Upper lobe of left lung (tissue), 6 donors: ENCODE results near the gene SNX13. TPM values are rescaled to one million over a fixed set of nuclear protein-coding genes. Genes with fewer than 3 reads are reported as not detected.

Experiments used
- ATAC-seq, 2 donors: fragments of 200-7000 bp; cut with Tn5 transposase; one replicate each; pipeline ENCODE4 v1.9.1; 2022; ENCODE audit warnings: mild to moderate bottlenecking in 2 of 2, moderate library complexity in 2 of 2; ENCODE audit not compliant: low FRiP score in 2 of 2
- DNase-seq, 2 donors: peaks; one replicate each; pipeline ENCODE4 v3.0.0-alpha.2; 2019 to 2020
- H3K27ac ChIP-seq, 4 donors: fragments of 200-600 bp; sonication (generic); one replicate each; pipeline ENCODE4 v1.5.1; 2016 to 2019
- H3K27me3 ChIP-seq, 4 donors: fragments of 200-600 bp; sonication (generic); one replicate each; pipeline ENCODE4 v1.5.1; 2017 to 2019
- H3K36me3 ChIP-seq, 4 donors: fragments of 200-600 bp; sonication (generic); one replicate each; pipeline ENCODE4 v1.5.1; 2016 to 2019
- H3K4me1 ChIP-seq, 4 donors: fragments of 200-600 bp; sonication (generic); one replicate each; pipeline ENCODE4 v1.5.1; 2018 to 2019
- H3K4me3 ChIP-seq, 4 donors: fragments of 200-600 bp; sonication (generic); one replicate each; pipeline ENCODE4 v1.5.1; 2017 to 2019; ENCODE audit warnings: mild to moderate bottlenecking in 2 of 4, moderate library complexity in 1 of 4
- H3K9me3 ChIP-seq, 4 donors: fragments of 200-600 bp; sonication (generic); one replicate each; pipeline ENCODE4 v1.5.1; 2018 to 2019
- EP300 ChIP-seq, 4 donors: sonication (generic); formaldehyde crosslinking; IDR thresholded peaks; one replicate each; pipeline ENCODE4 v1.5.1; 2017; ENCODE audit warnings: antibody characterized with exemption in 4 of 4, control low read depth in 2 of 4
- POLR2A ChIP-seq, 4 donors: fragments of 450-650 bp; IDR thresholded peaks; one replicate each; pipeline ENCODE4 v1.5.1; 2016 to 2017; ENCODE audit warnings: antibody characterized with exemption in 4 of 4, mild to moderate bottlenecking in 2 of 4
- POLR2AphosphoS5 ChIP-seq, 2 donors: sonication (generic); formaldehyde crosslinking; IDR thresholded peaks; one replicate each; pipeline ENCODE4 v1.5.1; 2017; ENCODE audit warnings: antibody characterized with exemption in 2 of 2
- WGBS, 2 donors: methylation state at CpG; one replicate each; pipeline ENCODE4 v1.1.5; 2017 to 2018; 5-methylcytosine and 5-hydroxymethylcytosine counted together
- total RNA-seq, 6 donors: library from RNA; depleted of rRNA in 4 of 6; stranded (reverse); fragments of >200 nt in 4 of 6; gene quantifications; one replicate each; pipeline versions ENCODE4 v1.1.0 to v1.2.1, GENCODE V29; 2016 to 2021
- TF ChIP-seq, protein P1 (sequence below), 6 experiments: fragments of 450-650 bp in 4 of 6; fragments of 200-600 bp in 2 of 6; sonication (generic) in 2 of 6; IDR thresholded peaks; one replicate each; pipeline ENCODE4 v1.5.1; 2016 to 2019; ENCODE audit warnings: antibody characterized with exemption in 6 of 6
- donor health status: DM: no; HTN: no; CAD: no; lungs with moderate emphysema.
- donor health status: DM: no; HTN: yes; CAD: no; lungs with severe emphysema.

SNX13 gene
- total RNA-seq, 6 donors from 2014 or later, result 17.1 to 195 (median 53.3) TPM

DNA sequence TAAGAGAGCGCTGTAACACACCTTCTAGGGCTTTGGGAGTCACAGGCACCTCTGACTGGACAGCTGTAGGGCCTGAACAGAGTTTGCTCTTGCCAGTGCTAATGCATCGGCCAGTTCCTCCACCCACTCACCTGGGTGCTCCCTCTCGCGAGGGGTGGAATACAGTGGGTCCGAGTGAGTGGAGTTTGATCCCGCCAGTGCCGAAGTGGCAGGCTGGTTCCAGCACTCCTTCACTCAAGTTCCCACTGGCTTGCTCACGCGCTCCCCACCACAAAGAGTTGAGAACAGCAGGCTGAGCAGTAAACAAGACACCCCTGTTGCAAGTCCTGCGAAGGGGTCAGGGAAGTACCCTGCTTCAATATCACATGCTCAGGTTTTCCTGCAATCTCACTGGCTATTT lies 91.8 kb downstream of the SNX13 start:
- Histone ChIP-seq H3K27ac (no peak overlapping the region), H3K9me3 (no peaks in the 10 kb centered on the region), H3K4me1 (peaks cover 0 to 7% (median 0%) of the 10 kb centered on the region in 4 donors), H3K4me3 (no peak overlapping the region), H3K27me3 (no peaks in the 10 kb centered on the region), H3K36me3 (peaks cover 0 to 29% (median 12%) of the 10 kb centered on the region in 4 donors)
- WGBS, 2 donors, result 96 to 99% methylated on average over 6 to 10 of the region's 10 CpGs
- DNase-seq, result no peak
- ATAC-seq, result peak in 1 of 2 donors; percentile 22
- TF ChIP-seq POLR2AphosphoS5 (IDR thresholded peaks at IDR 0.05) (no peak), EP300 (IDR thresholded peaks at IDR 0.05) (no peak), POLR2A (IDR thresholded peaks at IDR 0.05) (no peak)
- TF ChIP-seq, protein P1, sequence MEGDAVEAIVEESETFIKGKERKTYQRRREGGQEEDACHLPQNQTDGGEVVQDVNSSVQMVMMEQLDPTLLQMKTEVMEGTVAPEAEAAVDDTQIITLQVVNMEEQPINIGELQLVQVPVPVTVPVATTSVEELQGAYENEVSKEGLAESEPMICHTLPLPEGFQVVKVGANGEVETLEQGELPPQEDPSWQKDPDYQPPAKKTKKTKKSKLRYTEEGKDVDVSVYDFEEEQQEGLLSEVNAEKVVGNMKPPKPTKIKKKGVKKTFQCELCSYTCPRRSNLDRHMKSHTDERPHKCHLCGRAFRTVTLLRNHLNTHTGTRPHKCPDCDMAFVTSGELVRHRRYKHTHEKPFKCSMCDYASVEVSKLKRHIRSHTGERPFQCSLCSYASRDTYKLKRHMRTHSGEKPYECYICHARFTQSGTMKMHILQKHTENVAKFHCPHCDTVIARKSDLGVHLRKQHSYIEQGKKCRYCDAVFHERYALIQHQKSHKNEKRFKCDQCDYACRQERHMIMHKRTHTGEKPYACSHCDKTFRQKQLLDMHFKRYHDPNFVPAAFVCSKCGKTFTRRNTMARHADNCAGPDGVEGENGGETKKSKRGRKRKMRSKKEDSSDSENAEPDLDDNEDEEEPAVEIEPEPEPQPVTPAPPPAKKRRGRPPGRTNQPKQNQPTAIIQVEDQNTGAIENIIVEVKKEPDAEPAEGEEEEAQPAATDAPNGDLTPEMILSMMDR (IDR thresholded peaks at IDR 0.05), result no peak

DNA sequence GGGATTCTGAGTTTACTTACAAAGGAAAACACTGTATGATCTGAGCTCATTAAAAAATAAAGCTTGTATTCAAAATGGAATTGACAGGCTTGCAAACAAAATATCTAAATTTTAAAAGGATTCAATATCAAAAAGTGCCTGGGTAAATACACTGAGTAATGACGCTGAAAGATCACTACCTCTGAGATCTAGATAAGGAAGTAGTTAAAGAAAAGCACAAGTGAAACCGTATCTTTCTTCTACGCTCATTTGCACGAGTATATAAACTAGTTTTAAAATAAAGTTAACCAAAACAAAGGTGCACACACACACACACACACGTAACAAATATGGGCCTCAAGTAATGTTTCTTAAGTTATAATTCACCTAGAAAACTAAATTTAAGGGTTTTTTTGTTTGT lies 93.4 kb downstream of the SNX13 start:
- DNase-seq (no peak), ATAC-seq (no peak)
- Histone ChIP-seq H3K27me3 (no peaks in the 10 kb centered on the region), H3K27ac (no peak overlapping the region), H3K4me3 (no peak overlapping the region), H3K36me3 (peaks cover 0 to 22% (median 11%) of the 10 kb centered on the region in 4 donors), H3K4me1 (peaks cover 0 to 7% (median 0%) of the 10 kb centered on the region in 4 donors), H3K9me3 (no peaks in the 10 kb centered on the region)
- WGBS, 2 donors, result 79 to 82% methylated on average over 5 of the region's 5 CpGs
- TF ChIP-seq POLR2AphosphoS5 (IDR thresholded peaks at IDR 0.05), result no peak
- TF ChIP-seq, protein P1 (IDR thresholded peaks at IDR 0.05), result no peak
- no peak for TF ChIP-seq EP300 (IDR thresholded peaks at IDR 0.05)
- TF ChIP-seq POLR2A (IDR thresholded peaks at IDR 0.05), result no peak

- Histone ChIP-seq H3K36me3 (peaks cover 0 to 18% (median 10%) of the 10 kb centered on the region in 4 donors), H3K27ac (no peak overlapping the region), H3K4me3 (no peak overlapping the region), H3K27me3 (no peaks in the 10 kb centered on the region), H3K4me1 (peaks cover 0 to 7% (median 0%) of the 10 kb centered on the region in 4 donors), H3K9me3 (no peaks in the 10 kb centered on the region)
- TF ChIP-seq POLR2AphosphoS5 (IDR thresholded peaks at IDR 0.05) (no peak), POLR2A (IDR thresholded peaks at IDR 0.05) (no peak), EP300 (IDR thresholded peaks at IDR 0.05) (no peak)
- TF ChIP-seq, protein P1 (IDR thresholded peaks at IDR 0.05), result no peak
- no peak for DNase-seq
- ATAC-seq, result no peak
- WGBS, 2 donors, result 75 to 76% methylated on average over 4 of the region's 4 CpGs
Observed at GRCh38 chr7:17845197-17845547, 95.1 kb downstream of the SNX13 start.

GRCh38 chr7:17844514-17845196 lies 95.6 kb downstream of the SNX13 start:
- WGBS, 2 donors, result 35 to 40% methylated on average over 3 of the region's 3 CpGs
- ATAC-seq (no peak), DNase-seq (no peak)
- no peak overlapping the region for H3K27ac ChIP-seq
- no peaks in the 10 kb centered on the region for H3K27me3 ChIP-seq
- peaks cover 3 to 20% (median 10%) of the 10 kb centered on the region in 4 donors for H3K36me3 ChIP-seq
- H3K4me3 ChIP-seq, result no peak overlapping the region
- H3K4me1 ChIP-seq, result peaks cover 0 to 7% (median 0%) of the 10 kb centered on the region in 4 donors
- no peaks in the 10 kb centered on the region for H3K9me3 ChIP-seq
- TF ChIP-seq POLR2AphosphoS5 (IDR thresholded peaks at IDR 0.05), result no peak
- TF ChIP-seq EP300 (IDR thresholded peaks at IDR 0.05), result no peak
- TF ChIP-seq POLR2A (IDR thresholded peaks at IDR 0.05), result no peak
- TF ChIP-seq, protein P1 (IDR thresholded peaks at IDR 0.05), result no peak

DNA sequence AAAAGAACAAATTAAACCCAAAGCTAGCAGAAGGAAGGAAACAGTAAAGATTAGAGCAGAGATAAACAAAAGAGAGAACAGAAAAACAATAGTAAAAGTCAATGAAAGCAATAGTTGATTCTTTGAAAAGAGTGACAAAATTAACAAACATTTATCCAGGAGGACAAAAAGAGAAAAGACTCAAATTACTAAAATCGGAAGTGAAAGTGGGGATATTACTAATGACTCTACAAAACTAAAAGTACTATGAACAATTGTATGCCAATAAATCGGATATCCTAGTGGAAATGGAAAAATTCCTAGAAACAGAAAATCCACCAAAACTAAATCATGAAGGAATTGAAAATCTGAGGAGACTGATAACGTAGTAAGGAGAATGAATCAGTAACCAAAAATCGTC lies 96.3 kb downstream of the SNX13 start:
- WGBS, 2 donors, result 70 to 74% methylated on average over 4 of the region's 4 CpGs
- H3K4me1 ChIP-seq, result peaks cover 0 to 7% (median 0%) of the 10 kb centered on the region in 4 donors
- DNase-seq (no peak), ATAC-seq (no peak)
- H3K4me3 ChIP-seq, result no peak overlapping the region
- H3K27me3 ChIP-seq, result no peaks in the 10 kb centered on the region
- H3K27ac ChIP-seq, result no peak overlapping the region
- H3K36me3 ChIP-seq, result peaks cover 3 to 26% (median 11%) of the 10 kb centered on the region in 4 donors
- no peaks in the 10 kb centered on the region for H3K9me3 ChIP-seq
- TF ChIP-seq EP300 (IDR thresholded peaks at IDR 0.05), result no peak
